LNCaP clone FGC (cell line): Measurements from ENCODE around the gene SCRN1.
"Not testable (repeated sequence)": the region's sequence is repeated elsewhere in the genome, so short reads cannot be mapped to it uniquely, and the experiment has no call there.

Source experiments
- DNase-seq: peaks from one replicate; pipeline ENCODE4 v3.0.0-alpha.2; 2011; ENCODE audit warnings: low read depth
- H3K4me3 ChIP-seq: 2 replicates; pipeline ENCODE4 v1.5.1; 2011; ENCODE audit warnings: mild to moderate bottlenecking, low read depth, low read length, control low read depth
- TF ChIP-seq, protein P1 (sequence below): IDR thresholded peaks from 2 replicates; pipeline ENCODE4 v1.5.1; 2012; ENCODE audit warnings: mild to moderate bottlenecking; ENCODE audit not compliant: control insufficient read depth, insufficient read depth; ENCODE audit errors: extremely low read depth

Gene SCRN1

DNA sequence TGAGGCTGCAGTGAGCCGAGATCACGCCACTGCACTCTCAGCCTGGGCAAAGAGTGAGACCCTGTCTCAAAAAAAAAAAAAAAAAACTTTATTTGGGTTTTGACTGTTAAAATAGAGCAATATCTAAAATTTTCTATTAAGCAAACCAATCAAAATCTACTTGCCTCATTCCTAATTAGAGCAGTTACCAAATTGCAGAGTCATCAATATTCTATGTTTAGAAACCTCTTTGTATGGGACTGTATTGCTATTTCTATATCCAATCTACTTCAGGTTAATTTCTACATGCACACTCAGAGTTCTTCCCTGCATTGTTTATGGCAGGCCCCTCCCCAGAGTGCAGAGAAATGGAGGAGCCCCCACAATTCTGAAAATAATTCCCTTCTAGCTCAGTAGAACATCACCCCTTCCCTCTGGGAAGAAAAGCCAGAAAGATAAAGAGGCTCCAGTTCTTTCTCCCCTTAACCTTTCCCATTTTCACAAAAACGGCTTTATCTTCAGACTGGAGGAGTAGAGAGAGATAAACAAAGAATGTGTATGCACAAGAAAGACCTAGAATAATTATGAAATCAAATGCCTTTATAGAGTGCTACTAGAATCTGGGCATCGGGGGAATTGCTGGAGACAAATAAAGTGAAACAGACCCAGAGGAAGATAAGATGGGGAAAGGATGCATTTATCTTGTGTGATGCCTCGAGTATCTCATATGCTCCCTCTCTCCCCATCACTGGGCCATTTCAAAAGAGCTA lies 17.9 kb downstream of the SCRN1 start:
- TF ChIP-seq, protein P1, sequence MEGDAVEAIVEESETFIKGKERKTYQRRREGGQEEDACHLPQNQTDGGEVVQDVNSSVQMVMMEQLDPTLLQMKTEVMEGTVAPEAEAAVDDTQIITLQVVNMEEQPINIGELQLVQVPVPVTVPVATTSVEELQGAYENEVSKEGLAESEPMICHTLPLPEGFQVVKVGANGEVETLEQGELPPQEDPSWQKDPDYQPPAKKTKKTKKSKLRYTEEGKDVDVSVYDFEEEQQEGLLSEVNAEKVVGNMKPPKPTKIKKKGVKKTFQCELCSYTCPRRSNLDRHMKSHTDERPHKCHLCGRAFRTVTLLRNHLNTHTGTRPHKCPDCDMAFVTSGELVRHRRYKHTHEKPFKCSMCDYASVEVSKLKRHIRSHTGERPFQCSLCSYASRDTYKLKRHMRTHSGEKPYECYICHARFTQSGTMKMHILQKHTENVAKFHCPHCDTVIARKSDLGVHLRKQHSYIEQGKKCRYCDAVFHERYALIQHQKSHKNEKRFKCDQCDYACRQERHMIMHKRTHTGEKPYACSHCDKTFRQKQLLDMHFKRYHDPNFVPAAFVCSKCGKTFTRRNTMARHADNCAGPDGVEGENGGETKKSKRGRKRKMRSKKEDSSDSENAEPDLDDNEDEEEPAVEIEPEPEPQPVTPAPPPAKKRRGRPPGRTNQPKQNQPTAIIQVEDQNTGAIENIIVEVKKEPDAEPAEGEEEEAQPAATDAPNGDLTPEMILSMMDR: no peak
- no peak overlapping the region for H3K4me3 ChIP-seq
- DNase-seq: no peak

DNA sequence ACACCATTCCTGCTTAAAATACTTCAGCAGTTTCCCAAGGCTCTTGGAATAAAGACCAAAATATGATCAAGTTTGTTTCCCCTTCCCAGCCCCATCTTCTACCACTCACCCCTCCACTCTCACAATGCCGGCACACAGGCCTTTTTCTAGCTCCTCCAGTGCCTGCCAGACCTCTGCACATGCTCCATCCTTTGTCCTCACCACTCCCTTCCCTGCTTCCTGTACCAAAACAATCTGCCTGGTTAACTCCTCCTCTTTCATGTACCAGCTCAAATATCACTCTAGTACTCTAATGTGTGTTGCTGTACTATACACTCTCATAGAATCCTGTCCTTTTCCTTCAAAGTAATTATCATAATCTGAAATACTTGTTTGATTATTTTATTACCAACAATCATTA lies 19.4 kb downstream of the SCRN1 start:
- H3K4me3 ChIP-seq: no peak overlapping the region
- DNase-seq: no peak
- TF ChIP-seq, protein P1: no peak

DNA sequence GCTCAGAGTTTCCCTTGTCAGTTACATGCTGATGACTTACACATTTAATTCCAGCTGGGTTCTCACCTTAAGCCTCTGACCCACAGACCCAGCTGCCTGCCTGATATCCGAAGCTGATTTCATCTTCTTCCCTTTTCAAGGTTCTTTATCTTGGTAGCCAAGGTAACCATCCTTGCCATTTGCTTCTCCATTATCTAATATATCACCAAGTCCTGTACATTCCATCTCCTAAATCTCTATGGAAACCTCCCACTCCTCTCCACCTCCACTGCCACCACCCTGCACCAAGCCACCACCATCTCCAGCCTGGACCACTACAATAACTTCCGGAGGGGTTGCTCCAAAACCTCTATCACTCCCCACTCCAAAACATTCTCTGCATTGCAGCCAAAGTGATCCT lies 19.9 kb downstream of the SCRN1 start:
- TF ChIP-seq, protein P1: no peak
- DNase-seq: no peak

DNA sequence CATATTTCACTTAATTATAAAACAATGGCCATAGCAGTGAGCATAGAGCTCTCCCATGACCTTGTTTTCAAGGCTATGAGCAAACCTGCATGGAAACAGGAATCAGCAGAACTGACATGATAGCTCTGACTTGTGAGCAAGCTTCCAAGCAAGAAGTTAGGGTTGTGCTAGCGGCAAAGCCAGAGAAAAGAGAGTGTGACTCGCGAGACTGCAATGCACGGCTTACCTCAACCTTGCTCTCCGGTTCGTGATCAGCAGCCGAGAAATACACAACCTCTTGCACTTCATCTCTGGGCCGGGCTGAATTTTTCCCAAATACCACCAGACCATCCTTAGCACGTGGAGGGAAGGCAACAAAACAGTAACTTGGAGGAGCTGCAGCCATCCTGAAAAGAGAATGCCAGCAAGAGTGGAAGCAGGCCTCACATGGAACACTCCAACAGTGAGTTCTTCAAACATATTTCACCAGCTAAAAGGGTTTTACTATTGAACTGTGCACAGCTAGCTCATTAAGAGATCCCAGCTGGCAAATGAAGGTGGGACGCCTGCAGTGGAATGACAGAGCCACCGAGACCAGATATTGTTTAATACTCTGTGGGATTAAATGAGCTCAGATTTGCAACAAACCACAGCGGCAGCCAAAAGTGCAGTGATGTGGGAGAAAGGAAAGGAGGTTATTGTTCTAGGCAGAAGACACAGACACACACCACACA lies 20.8 kb downstream of the SCRN1 start:
- no peak for DNase-seq
- TF ChIP-seq, protein P1: no peak
- no peak overlapping the region for H3K4me3 ChIP-seq

More for the DNA sequence above, 19.9 kb downstream of the SCRN1 start:
- no peak overlapping the region for H3K4me3 ChIP-seq

DNA sequence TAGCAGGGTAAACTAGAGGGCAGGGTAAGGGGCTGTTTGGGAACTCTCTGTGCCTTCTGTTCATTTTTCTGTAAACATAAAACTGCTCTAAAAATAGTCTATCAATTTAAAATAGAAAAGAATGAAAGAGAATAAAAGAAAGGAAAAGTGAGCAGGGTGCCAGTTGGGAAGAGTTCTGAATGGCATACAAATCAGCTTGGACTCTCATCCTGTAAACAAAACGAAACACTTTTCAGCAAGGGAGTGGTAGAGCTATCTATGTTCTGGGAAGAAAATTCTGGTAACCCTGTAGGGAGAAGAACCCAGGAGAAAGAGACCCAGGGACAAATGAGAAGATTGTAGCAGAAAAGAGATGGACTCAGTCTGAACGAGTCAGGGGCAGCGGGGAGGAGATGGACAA lies 24.6 kb downstream of the SCRN1 start:
- TF ChIP-seq, protein P1: no peak
- DNase-seq: no peak
- no peak overlapping the region for H3K4me3 ChIP-seq

DNA sequence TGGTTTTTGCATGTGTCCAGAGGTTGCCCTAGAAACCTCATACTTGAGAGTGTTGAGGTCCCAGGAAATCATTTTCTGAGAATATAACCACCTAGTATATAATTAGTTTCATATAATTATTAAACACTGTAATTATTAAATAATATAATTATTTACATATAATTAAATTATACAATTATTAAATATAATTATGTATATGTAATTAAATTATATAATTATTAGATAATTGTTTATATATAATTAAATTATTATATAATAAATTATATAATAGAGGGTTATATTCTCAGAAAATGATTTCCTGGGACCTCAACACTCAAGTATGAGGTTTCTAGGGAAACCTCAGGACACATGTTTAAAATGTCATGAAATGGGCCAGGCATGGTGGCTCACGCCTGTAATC lies 27.6 kb downstream of the SCRN1 start:
- no peak for DNase-seq
- TF ChIP-seq, protein P1: no peak
- H3K4me3 ChIP-seq: no peak overlapping the region

DNA sequence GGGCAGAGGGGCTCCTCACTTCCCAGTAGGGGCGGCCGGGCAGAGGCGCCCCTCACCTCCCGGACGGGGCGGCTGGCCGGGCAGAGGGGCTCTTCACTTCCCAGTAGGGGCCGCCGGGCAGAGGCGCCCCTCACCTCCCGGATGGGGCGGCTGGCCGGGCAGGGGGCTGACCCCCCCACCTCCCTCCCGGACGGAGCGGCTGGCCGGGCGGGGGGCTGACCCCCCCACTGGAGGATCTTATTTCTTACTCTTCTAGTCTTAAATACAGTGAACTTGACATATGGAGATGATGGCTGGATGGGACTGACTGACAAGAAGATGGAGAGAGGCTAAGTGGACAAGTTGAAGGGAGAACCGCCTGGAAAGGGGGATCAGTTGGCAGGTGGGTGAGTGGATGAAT lies 28.0 kb downstream of the SCRN1 start:
- DNase-seq, H3K4me3 ChIP-seq: not testable (repeated sequence)
